HFFc6 (cell line): ENCODE results near the gene GTF2A1L. TPM values are rescaled to one million over a fixed set of nuclear protein-coding genes. Genes with fewer than 3 reads are reported as not detected.
"Not testable (repeated sequence)": the region's sequence is repeated elsewhere in the genome, so short reads cannot be mapped to it uniquely, and the experiment has no call there.

Experiments used
- DNase-seq: peaks from one replicate; pipeline ENCODE4 v3.0.0-alpha.2; 2018
- H3K27ac Mint-ChIP-seq: 2 replicates; pipeline ENCODE4 v1.8.0; 2020; ENCODE audit warnings: mild to moderate bottlenecking, mixed read lengths
- H3K27me3 Mint-ChIP-seq: 2 replicates; pipeline ENCODE4 v1.8.0; 2021; ENCODE audit warnings: mild to moderate bottlenecking, moderate library complexity, mixed read lengths; ENCODE audit not compliant: insufficient read depth
- H3K36me3 Mint-ChIP-seq: 2 replicates; pipeline ENCODE4 v1.8.0; 2021; ENCODE audit warnings: low read depth, mixed read lengths
- H3K4me1 Mint-ChIP-seq: 2 replicates; pipeline ENCODE4 v1.8.0; 2020; ENCODE audit warnings: low read depth, mixed read lengths
- H3K4me3 Mint-ChIP-seq: 2 replicates; pipeline ENCODE4 v1.8.0; 2020; ENCODE audit warnings: mild to moderate bottlenecking, moderate library complexity, mixed read lengths
- H3K9me3 Mint-ChIP-seq: 2 replicates; pipeline ENCODE4 v1.8.0; 2020; ENCODE audit warnings: mild to moderate bottlenecking, mixed read lengths
- CTCF ChIP-seq: fragments of 200-600 bp; sonication (generic); IDR thresholded peaks from 2 replicates; pipeline ENCODE4 v1.5.0; 2021; ENCODE audit warnings: antibody characterized with exemption, mild to moderate bottlenecking
- total RNA-seq, 6 experiments: library from RNA; stranded (reverse); fragmentation: NEBNext Ultra II Directional; extraction: Animal tissue kit (Norgen Biotek cat#: 25700); gene quantifications; 2 replicates in 1 of 6; 3 replicates in 5 of 6; pipeline ENCODE4 v1.2.3, GENCODE V29; 2021

The GTF2A1L gene
- total RNA-seq, 6 experiments from 2014 or later = not detected

GRCh38 chr2:48696881-48697280 lies 79.2 kb downstream of the GTF2A1L start:
- Mint-ChIP-seq H3K36me3 (no peaks in the 10 kb centered on the region), H3K4me3 (no peak overlapping the region), H3K9me3 (peaks cover 16% of the 10 kb centered on the region), H3K27ac (no peak overlapping the region), H3K27me3 (no peaks in the 10 kb centered on the region; the same call in 1 of the 2 replicates), H3K4me1 (no peaks in the 10 kb centered on the region)
- DNase-seq = no peak
- TF ChIP-seq CTCF = no peak

GRCh38 chr2:48699348-48699930 lies 81.8 kb downstream of the GTF2A1L start:
- H3K36me3 Mint-ChIP-seq = no peaks in the 10 kb centered on the region
- no peaks in the 10 kb centered on the region for H3K4me1 Mint-ChIP-seq
- TF ChIP-seq CTCF = no peak
- H3K9me3 Mint-ChIP-seq = peaks cover 21% of the 10 kb centered on the region
- no peak overlapping the region for H3K27ac Mint-ChIP-seq
- H3K4me3 Mint-ChIP-seq = no peak overlapping the region
- H3K27me3 Mint-ChIP-seq = no peaks in the 10 kb centered on the region
- DNase-seq = no peak

GRCh38 chr2:48703621-48704020 lies 86.0 kb downstream of the GTF2A1L start:
- peaks cover 28% of the 10 kb centered on the region for H3K9me3 Mint-ChIP-seq
- not testable (repeated sequence) for H3K27ac Mint-ChIP-seq, DNase-seq, H3K36me3 Mint-ChIP-seq, H3K27me3 Mint-ChIP-seq, H3K4me1 Mint-ChIP-seq, H3K4me3 Mint-ChIP-seq

- H3K27me3 Mint-ChIP-seq = no peaks in the 10 kb centered on the region; the same call in 1 of the 2 replicates
- no peaks in the 10 kb centered on the region for H3K4me1 Mint-ChIP-seq
- no peak for TF ChIP-seq CTCF
- H3K36me3 Mint-ChIP-seq = no peaks in the 10 kb centered on the region; the same call in 1 of the 2 replicates
- DNase-seq = no peak
- no peak overlapping the region for H3K27ac Mint-ChIP-seq
- peaks cover 51% of the 10 kb centered on the region for H3K9me3 Mint-ChIP-seq
- no peak overlapping the region for H3K4me3 Mint-ChIP-seq
Observed at GRCh38 chr2:48707466-48707865, 89.8 kb downstream of the GTF2A1L start.

- H3K4me3 Mint-ChIP-seq = no peak overlapping the region
- H3K27ac Mint-ChIP-seq = no peak overlapping the region
- H3K36me3 Mint-ChIP-seq = no peaks in the 10 kb centered on the region; the same call in 1 of the 2 replicates
- no peaks in the 10 kb centered on the region; the same call in 1 of the 2 replicates for H3K27me3 Mint-ChIP-seq
- no peak for TF ChIP-seq CTCF
- DNase-seq = no peak
- H3K9me3 Mint-ChIP-seq = peaks cover 41% of the 10 kb centered on the region
- H3K4me1 Mint-ChIP-seq = no peaks in the 10 kb centered on the region
Observed at GRCh38 chr2:48709096-48710034, 91.7 kb downstream of the GTF2A1L start.

GRCh38 chr2:48711343-48711742 lies 93.7 kb downstream of the GTF2A1L start:
- H3K9me3 Mint-ChIP-seq = peaks cover 39% of the 10 kb centered on the region
- H3K27me3 Mint-ChIP-seq = no peaks in the 10 kb centered on the region; the same call in none of the 2 replicates
- no peaks in the 10 kb centered on the region for H3K4me1 Mint-ChIP-seq
- TF ChIP-seq CTCF = no peak
- no peak for DNase-seq
- no peak overlapping the region for H3K27ac Mint-ChIP-seq
- H3K36me3 Mint-ChIP-seq = no peaks in the 10 kb centered on the region; the same call in 1 of the 2 replicates
- no peak overlapping the region for H3K4me3 Mint-ChIP-seq
